GM21390 (cell line): ENCODE results near the gene NHSL2.
A peak's percentile ranks its signal among the peaks of the same experiment; 100 is the strongest.

Experiments
- ATAC-seq: cut with Tn5 transposase; IDR thresholded peaks from one replicate; pipeline ENCODE4 v1.9.1; 2021; ENCODE audit not compliant: unreplicated experiment

The NHSL2 gene

GRCh38 chrX:72060921-72061490 is 150.4 kb downstream of the NHSL2 start:
- no peak for ATAC-seq

- no peak for ATAC-seq
Measured at GRCh38 chrX:72062916-72063315, 152.3 kb downstream of the NHSL2 start.

GRCh38 chrX:72069350-72070160 is 158.9 kb downstream of the NHSL2 start:
- no peak for ATAC-seq

GRCh38 chrX:72071213-72071612 is 160.6 kb downstream of the NHSL2 start:
- no peak for ATAC-seq

GRCh38 chrX:72073633-72074032 is 163.0 kb downstream of the NHSL2 start:
- no peak for ATAC-seq

GRCh38 chrX:72078411-72078810 is 167.8 kb downstream of the NHSL2 start:
- no peak for ATAC-seq

GRCh38 chrX:72079607-72080006 is 169.0 kb downstream of the NHSL2 start:
- no peak for ATAC-seq

GRCh38 chrX:72080150-72080549 is 169.5 kb downstream of the NHSL2 start:
- ATAC-seq, result no peak

- ATAC-seq, result no peak
Measured at GRCh38 chrX:72080800-72081199, 170.2 kb downstream of the NHSL2 start.

GRCh38 chrX:72081605-72082320 is 171.1 kb downstream of the NHSL2 start:
- no peak for ATAC-seq

- no peak for ATAC-seq
Measured at GRCh38 chrX:72083291-72083690, 172.6 kb downstream of the NHSL2 start.

GRCh38 chrX:72084114-72084513 is 173.5 kb downstream of the NHSL2 start:
- ATAC-seq, result no peak

- ATAC-seq, result no peak
Measured at GRCh38 chrX:72086995-72087394, 176.3 kb downstream of the NHSL2 start.

- no peak for ATAC-seq
Measured at GRCh38 chrX:72088761-72089160, 178.1 kb downstream of the NHSL2 start.

GRCh38 chrX:72089254-72089653 is 178.6 kb downstream of the NHSL2 start:
- no peak for ATAC-seq

GRCh38 chrX:72094894-72095293 is 184.2 kb downstream of the NHSL2 start:
- peak; percentile 89 for ATAC-seq

- no peak for ATAC-seq
Measured at GRCh38 chrX:72095370-72095769, 184.7 kb downstream of the NHSL2 start.

- ATAC-seq, result no peak
Measured at GRCh38 chrX:72097098-72097497, 186.5 kb downstream of the NHSL2 start.

- no peak for ATAC-seq
Measured at GRCh38 chrX:72100051-72100755, 189.6 kb downstream of the NHSL2 start.

GRCh38 chrX:72100824-72101351 is 190.2 kb downstream of the NHSL2 start:
- peak; percentile 76 for ATAC-seq

GRCh38 chrX:72101597-72102037 is 191.0 kb downstream of the NHSL2 start:
- no peak for ATAC-seq
